Liver (tissue), 3 donors: ENCODE results near the gene HARS2.

Source experiments
- ATF3 ChIP-seq: IDR thresholded peaks from 2 replicates; pipeline ENCODE4 v1.6.1; 2016; ENCODE audit warnings: antibody characterized with exemption
- EGR1 ChIP-seq, 2 donors: IDR thresholded peaks; 2 replicates each; pipeline ENCODE4 v1.6.1; 2016 to 2018; ENCODE audit warnings: antibody characterized with exemption in 2 of 2, low read depth in 2 of 2
- SP1 ChIP-seq: IDR thresholded peaks from 2 replicates; pipeline ENCODE4 v1.6.1; 2018; ENCODE audit warnings: antibody characterized with exemption, mild to moderate bottlenecking
- TF ChIP-seq, protein P1 (sequence below): fragments of 150-350 bp; IDR thresholded peaks from 2 replicates; pipeline ENCODE4 v1.5.1; 2017; ENCODE audit warnings: improper control_type of control experiment, low read depth, low read length; ENCODE audit not compliant: missing input control
- TF ChIP-seq, protein P2 (sequence below): IDR thresholded peaks from 2 replicates; pipeline ENCODE4 v1.6.1; 2016; ENCODE audit warnings: antibody characterized with exemption
- donor health status: healthy.
- donor health status: healthy.

DNA sequence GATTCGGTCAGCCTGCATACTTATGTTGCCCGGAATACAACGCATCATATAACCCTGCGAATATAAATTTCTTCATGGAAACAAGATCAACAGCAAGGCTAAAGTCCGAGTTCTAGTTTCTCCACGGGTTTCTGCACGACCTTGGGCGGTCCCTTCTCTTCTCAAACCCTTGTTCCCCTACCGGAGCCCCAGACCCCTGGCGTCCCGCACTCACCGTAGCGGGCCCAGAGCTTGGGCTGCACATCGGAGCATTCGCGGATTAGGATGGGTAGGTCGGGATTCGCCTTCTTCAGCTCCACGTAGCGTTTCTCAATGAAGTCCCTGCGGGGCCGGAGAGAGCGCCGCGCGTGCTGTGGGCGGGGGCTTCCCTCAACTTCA lies 44.2 kb upstream of the HARS2 start:
- TF ChIP-seq, protein P1, sequence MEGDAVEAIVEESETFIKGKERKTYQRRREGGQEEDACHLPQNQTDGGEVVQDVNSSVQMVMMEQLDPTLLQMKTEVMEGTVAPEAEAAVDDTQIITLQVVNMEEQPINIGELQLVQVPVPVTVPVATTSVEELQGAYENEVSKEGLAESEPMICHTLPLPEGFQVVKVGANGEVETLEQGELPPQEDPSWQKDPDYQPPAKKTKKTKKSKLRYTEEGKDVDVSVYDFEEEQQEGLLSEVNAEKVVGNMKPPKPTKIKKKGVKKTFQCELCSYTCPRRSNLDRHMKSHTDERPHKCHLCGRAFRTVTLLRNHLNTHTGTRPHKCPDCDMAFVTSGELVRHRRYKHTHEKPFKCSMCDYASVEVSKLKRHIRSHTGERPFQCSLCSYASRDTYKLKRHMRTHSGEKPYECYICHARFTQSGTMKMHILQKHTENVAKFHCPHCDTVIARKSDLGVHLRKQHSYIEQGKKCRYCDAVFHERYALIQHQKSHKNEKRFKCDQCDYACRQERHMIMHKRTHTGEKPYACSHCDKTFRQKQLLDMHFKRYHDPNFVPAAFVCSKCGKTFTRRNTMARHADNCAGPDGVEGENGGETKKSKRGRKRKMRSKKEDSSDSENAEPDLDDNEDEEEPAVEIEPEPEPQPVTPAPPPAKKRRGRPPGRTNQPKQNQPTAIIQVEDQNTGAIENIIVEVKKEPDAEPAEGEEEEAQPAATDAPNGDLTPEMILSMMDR: no peak
- TF ChIP-seq, protein P2, sequence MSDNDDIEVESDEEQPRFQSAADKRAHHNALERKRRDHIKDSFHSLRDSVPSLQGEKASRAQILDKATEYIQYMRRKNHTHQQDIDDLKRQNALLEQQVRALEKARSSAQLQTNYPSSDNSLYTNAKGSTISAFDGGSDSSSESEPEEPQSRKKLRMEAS: no peak
- TF ChIP-seq EGR1 (IDR thresholded peaks at IDR 0.05; ENCODE audit: low read depth in 2 of 2) (no peak), ATF3 (no peak), SP1 (no peak)
